NCI-H2227 (cell line): ENCODE measurements around the gene MICOS13.
"Not testable (repeated sequence)": the region's sequence is repeated elsewhere in the genome, so short reads cannot be mapped to it uniquely, and the experiment has no call there.

ENCODE experiments used
- DNase-seq: peaks from one replicate; lab custom pipeline; 2025; ENCODE audit not compliant: unreplicated experiment; lab: John Stamatoyannopoulos, UW

MICOS13 gene

DNA sequence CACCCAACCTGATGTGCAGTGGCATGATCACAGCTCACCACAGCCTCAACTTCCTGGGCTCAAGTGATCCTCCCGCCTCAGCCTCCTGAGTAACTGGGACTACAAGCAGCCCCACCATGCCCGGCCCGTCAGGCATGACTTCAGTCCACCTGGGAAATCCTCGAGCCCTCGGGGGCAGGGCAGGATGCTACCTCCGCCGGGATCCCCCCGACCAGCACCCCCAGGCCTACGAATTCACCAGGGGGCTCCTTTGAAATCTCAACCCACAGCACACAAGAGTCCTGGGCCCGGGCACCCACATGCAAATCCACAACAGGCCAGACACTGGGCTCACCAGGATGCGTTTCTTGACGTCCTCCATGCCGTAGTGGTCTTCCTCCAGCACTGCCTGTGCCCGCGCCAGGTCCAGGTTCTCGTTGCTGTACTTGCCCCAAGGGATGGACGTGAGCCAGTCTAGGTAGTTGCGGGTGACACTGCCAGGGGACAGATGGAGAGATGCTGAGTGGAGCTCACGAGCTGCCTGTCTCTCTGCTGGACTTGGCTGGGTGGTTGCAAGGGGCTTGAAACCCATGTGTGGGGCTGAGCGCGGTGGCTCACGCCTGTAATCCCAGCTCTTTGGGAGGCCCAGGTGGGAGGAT, 20.3 kb upstream of the MICOS13 start:
- no peak for DNase-seq

DNA sequence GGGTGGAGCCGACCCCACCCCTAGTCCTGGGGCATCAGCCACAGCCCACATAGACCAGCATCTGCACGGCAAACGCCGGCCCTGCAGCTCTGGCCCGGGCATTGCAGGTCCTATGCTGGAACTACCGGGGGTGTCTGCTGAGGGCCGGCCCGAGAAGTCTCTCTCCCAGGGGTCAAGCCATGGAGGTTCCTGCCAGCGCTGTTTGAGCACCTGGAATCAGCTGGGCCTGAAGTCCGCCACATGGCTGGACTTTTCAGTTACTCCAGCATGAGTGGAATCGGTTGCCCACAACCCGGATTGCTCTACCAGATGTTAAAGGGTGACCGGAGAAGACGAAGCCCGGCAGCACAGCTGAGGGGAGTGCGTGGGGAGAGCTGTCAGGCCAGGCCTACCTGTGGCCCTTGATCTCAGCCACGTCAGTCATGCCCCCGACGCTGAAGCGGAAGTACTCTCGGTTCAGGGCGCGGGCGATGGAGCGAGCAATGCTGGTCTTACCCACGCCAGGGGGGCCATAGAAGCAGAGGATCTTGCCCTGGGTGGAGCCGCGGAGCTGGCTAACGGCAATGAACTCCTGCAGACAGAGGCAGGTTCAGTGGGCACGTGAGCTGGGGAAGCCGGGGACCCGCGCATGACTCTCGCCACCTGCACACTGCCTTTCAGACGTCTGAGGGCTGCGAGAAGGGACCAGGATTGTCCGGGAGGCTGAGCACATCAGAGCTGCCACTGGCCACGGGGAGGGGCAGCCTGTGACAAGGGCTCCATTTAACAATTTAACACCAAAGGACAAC, 18.5 kb upstream of the MICOS13 start:
- no peak for DNase-seq

- DNase-seq: no peak
Measured at GRCh38 chr19:5697890-5698634, 17.7 kb upstream of the MICOS13 start.

DNA sequence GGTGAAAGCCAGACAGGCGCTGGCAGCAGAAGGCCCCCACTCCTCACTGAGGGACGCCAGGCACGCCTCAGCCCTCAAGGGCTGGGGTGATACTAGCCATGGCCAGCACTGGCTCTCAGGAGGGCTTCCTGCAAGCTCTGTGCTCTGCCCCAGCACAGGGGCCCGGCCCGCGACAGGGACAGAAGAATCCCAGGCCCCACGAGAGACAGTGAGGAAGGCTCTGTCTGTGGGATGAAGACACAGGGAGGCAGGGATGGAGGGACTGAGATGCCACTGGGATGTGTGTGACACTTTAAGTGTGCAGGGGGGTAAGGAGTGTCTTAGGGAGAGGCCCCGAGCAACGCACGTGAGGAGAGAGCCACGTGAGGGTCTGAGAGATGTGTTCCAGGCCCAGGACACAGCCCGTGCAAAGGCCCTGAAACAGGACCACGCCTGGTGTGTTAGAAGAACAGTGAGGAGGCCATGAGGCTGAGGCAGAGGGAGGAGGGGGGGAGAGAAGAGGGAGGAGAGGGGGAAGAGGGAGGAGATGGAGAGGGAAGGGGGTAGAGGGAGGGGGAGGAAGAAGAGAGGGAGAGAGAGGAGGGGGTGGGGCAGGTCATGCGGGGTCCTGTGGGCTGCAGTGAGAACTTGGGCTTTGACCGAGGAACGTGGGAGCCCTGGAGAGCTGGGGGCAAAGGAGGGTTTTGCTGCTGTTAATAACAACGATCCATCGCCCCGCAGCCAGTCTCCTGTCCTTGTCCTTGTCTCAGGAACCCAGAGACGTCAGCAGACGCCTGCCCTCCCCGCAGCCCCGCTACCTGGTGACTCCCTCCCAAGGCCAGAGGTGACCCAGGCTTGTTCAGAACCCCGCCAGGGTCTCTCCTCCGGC, 16.9 kb upstream of the MICOS13 start:
- DNase-seq: no peak

- no peak for DNase-seq
Measured at GRCh38 chr19:5696196-5697021, 16.1 kb upstream of the MICOS13 start.

GRCh38 chr19:5695649-5696195, 15.4 kb upstream of the MICOS13 start:
- DNase-seq: no peak

- no peak for DNase-seq
Measured at GRCh38 chr19:5694956-5695648, 14.8 kb upstream of the MICOS13 start.

GRCh38 chr19:5694167-5694955, 14.0 kb upstream of the MICOS13 start:
- no peak for DNase-seq

DNA sequence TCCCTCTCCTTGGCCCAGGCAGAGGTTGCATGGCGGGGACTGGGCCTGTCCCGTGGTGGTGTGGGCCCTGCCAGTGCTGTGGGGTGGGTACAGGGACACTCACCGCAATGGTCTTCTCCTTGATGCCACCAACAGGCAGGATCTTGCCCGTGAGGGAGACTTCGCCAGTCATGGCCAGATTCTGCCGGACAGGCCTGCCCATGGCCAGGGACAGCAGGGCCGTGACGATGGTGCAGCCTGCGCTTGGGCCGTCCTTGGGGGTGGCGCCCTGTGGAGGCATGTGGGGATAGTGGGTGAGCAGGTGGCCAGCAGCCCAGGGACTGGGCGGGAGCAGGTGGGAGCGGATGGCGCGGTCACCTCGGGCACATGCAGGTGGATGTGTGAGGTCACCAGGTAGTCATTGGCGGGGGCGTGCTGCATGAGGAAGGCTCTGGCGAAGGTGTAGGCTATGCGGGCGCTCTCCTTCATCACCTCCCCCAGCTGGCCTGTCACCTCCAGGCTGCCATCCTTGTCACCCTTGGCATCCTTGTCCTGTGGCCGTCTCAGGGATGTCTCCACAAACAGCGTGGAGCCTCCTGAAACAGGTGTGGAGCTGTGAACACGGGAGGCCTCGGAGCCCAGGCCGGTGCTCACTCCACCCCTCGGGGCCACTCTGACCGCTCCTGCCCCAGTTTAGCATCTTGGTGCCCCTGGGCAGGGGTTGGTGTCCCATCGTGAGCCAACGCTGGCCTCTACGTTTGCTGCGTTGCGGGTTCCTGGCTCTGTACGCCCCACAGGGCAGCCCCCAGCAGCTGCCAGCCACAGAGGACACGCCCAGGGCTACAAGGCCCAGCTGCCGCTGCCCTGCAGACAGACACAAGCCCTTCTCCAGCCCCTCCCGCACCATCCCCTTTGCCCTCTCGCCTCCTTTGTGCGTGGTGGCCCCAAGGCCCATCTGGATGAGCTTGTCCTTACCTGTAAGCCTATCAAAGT, 13.2 kb upstream of the MICOS13 start:
- no peak for DNase-seq

DNA sequence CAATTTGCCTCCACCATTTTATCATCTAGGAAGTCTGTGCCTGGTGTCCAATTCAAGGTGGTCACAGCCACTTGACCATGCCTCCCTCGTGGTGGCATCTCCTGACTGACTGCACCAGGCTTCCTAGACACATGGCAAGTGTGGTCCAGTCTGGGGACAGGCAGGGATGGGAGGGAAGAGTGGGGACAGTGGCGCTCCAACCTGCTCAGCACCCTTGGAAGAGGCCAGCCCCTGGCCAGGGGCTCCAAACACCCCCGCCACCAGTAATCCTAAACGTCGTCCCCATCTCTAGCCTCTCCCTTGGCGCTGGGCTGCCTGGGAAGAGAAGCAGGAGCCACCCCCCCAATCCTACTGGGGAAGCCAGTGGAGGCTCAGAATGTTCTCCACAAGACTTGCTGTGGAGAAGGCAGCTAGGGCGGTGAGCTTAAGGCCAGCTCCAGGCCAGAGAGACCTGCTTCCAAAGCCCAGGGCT, 12.4 kb upstream of the MICOS13 start:
- DNase-seq: no peak

DNA sequence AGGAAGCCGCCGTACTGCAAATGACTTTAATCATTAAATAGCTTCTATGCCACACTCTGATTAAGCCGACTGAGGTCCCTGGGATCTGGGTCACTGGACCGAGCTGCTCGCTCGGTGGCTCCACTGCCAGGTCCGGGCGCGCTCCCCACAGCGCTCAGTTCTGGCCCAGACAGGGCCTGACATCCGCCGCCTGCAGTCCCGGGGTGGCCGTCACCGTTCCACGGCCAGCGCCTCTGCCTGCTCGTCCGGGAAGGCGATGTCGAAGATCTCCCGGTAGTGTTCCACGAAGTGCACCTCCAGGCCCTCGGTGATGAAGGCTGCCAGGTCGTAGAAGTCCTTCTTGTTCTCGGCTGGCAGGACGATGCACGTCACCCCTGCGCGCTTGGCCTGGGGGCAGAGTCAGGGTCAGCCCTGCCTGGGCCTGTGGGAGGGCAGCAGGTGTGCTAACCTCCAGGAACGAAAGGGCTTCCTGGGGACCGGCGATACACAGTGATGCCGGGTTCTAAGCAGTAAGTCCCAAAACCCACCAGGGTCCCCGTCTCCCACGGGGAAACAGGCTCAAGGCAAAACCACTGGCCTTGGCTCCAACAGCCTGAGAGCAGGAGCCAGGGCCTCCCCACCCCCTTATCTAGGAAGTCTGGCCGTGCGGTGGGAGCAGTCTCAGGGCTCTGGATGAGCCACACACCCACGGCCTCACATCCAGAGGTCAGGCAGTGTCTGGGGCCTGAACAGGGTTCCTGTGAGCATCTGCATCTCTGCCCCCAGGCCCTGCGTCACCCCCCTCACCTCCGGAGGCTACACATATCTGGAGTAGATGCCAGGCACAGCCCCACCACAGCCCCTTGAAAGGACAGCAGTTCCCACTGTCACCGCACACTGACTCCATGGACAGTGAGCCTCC, 11.8 kb upstream of the MICOS13 start:
- DNase-seq: no peak

DNA sequence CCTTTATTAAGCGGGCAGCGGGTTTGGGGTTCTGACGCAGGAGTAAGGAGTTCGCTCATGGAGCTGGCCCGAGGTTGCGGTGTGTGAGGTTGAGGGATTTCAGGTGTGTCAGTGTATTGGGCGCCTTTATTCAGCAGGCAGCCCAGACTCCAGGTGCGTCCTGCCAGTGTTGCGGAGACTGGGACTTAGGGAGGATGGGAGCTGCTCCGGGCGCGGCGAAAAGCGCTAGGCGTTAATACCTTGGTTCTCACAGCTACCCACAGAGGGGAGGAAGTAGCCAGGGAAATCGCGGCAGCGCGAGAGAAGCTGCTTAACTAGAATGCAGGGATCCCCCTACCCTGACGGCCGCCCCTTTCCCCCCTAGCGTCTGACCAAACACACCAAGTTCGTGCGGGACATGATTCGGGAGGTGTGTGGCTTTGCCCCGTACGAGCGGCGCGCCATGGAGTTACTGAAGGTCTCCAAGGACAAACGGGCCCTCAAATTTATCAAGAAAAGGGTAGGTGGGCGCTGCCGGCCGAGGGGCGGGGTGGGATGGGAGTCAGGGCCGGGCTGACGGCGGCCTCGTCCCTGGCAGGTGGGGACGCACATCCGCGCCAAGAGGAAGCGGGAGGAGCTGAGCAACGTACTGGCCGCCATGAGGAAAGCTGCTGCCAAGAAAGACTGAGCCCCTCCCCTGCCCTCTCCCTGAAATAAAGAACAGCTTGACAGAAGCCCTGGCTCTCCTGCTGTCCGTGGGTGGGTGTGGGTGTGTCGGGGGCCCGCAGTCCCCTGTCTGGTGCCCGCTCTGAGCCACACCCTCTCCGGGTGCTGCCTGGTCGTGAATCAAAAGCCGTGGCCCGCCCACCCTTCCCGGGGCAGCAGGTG, 10.9 kb upstream of the MICOS13 start:
- peak; percentile 54 for DNase-seq

- peak; percentile 97 for DNase-seq
Measured at GRCh38 chr19:5690125-5690954, 10.0 kb upstream of the MICOS13 start, which contains the start of gene RPL36. Gene RPL36 (plus strand): TSS chr19:5690295. CDS start chr19:5690508, 213 bp downstream.

DNA sequence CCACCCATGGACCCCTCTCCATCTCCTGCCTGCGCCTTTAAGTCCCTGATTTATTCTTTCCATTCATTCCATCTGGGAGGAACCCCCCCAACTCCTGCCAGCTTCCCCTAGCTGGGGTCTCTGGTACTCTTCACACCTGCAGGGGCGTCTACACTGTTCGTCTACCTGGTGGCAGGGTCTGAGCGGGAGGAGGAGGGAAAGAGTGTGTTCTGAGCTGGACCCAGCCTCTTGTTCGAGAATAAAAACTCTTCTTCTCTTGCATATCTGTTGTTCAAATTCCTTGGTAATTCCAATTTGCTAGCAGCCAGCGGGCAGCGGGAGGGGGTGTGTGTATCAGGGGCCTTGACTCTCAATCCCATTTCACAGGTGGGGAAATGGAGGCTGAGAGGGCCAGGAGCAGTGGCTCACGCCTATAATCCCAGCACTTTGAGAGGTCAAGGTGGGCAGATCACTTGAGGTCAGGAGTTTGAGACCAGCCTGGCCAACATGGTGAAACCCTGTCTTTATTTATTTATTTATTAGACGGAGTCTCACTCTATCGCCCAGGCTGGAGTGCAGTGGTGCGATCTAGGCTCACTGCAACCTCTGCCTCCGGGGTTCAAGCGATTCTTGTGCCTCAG, 8.1 kb upstream of the MICOS13 start:
- not testable (repeated sequence) for DNase-seq
